Fibroblast of peridontal ligament (primary cell): Measurements from ENCODE around the gene ELMO2.

Experiments
- DNase-seq: peaks from one replicate; pipeline ENCODE4 v3.0.0-alpha.2; 2010; ENCODE audit errors: extremely low read depth

Gene ELMO2, protein sequence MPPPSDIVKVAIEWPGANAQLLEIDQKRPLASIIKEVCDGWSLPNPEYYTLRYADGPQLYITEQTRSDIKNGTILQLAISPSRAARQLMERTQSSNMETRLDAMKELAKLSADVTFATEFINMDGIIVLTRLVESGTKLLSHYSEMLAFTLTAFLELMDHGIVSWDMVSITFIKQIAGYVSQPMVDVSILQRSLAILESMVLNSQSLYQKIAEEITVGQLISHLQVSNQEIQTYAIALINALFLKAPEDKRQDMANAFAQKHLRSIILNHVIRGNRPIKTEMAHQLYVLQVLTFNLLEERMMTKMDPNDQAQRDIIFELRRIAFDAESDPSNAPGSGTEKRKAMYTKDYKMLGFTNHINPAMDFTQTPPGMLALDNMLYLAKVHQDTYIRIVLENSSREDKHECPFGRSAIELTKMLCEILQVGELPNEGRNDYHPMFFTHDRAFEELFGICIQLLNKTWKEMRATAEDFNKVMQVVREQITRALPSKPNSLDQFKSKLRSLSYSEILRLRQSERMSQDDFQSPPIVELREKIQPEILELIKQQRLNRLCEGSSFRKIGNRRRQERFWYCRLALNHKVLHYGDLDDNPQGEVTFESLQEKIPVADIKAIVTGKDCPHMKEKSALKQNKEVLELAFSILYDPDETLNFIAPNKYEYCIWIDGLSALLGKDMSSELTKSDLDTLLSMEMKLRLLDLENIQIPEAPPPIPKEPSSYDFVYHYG

DNA sequence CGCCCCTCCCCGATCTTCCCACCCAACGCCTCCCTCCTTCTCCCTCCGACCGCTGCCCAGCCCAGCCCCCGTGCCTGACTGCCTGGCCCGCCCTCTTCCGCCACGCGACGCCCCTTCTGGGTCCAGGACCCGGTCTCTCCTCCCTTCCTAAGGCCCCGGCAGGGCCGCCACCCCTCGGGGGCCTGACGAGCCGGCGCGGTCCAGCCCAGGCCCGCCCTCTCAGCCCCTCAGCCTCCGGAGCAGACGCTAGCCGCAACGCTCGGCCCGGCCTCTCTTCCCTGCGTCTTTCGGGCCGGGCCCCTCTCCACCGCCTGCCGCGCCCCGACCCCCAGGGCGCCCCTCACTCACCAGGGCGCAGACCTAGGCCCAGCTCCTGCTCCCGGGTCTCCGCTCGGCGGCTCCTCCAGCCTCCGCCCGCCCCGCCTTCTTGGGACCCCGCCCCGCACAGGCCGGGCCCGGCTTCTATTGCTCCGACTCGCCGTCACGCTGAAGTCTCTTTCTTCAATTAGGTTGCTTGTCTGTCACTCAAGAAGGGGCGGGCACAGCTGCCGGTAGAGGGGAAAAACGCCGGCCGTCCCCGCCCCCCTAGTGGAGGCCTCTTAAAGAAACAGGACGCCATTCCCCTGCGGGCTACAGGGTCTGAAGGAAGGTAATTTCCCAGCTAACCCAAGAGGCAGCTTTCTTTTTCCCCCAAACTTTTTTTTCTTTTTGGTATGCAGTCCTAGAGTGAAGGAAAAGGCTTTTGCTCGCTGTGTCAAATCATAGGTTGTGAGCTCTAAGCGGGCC is at the start of gene ELMO2:
ELMO2 (minus strand) TSS at position 416 of the 786 bp plus-strand sequence. CDS start 12,133 bp downstream, outside the sequence.
- DNase-seq = peak; percentile 94

GRCh38 chr20:46455729-46456128 is 49.3 kb upstream of the ELMO2 start:
- no peak for DNase-seq

- DNase-seq = no peak
These were observed 40.4 kb upstream of the ELMO2 start for GRCh38 chr20:46446851-46447250.

GRCh38 chr20:46439837-46440236 is 33.4 kb upstream of the ELMO2 start:
- no peak for DNase-seq

DNA sequence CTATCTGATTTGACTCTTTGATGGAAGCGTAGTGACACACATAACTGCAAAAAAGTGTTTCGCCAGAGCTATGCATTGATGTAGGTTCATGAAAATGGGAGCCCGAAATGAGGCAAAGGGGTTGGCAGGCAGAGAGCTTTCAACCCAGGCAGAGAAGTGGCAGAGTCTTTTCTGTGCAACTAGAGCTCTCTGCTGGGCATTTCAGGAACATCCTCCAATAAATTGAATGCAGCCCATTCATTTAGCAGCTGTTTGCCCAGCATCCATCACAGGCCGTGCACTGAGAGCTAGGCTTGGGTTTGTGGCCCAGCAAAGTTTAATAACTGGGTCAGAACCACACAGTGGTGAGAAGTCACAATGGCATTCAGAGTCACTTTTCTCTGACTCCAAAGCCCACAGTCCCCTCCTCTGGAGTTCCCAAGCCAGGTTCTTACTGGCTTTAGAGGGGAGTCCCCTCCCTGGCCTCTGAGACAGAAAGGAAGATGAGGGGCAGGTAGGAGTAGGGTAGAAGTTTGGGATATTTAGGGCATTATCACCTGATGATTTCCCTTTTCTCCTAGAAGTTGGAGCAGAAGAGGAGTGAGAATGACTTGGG is 31.8 kb upstream of the ELMO2 start:
- peak; percentile 64 for DNase-seq

GRCh38 chr20:46435146-46435545 is 28.7 kb upstream of the ELMO2 start:
- DNase-seq = no peak

DNA sequence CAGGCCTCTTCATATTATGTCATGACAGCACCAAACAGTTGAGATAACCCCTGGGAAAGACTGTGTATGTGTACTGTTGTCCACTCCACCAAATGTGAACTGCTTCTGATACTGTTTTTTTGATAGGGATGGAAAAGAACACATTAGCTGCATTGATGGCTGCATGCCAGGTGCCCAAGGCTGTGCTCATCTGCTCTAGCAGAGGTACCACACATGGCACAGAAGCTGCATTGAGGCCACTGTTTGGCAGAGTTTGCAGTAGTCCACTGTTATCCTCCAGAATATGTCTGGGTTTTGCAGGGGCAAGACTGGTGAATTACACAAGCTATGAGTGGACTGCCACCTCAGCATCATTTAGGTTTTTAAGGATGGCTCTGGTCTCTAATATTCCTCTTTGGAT is 28.2 kb upstream of the ELMO2 start:
- no peak for DNase-seq

DNA sequence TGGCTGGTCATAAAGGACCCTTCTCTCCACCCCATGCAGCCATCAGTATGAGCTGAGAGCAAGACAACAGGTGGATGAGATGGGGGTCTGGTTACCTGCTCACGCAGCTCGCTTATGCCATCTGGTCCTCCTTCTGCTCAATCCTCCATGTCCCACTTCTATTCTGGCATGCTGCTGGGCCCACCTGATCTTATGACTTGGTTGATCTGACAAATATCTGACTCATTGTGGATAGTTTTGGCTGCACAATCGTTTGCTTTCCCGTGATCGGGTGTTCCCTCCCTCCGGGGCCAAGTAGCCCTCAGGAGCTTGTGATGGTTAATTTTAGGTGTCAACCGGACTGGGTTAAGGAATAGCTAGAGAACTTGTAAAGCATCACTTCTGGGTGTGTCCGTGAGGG is 26.6 kb upstream of the ELMO2 start:
- no peak for DNase-seq

GRCh38 chr20:46430921-46431712 is 24.7 kb upstream of the ELMO2 start:
- DNase-seq = no peak

DNA sequence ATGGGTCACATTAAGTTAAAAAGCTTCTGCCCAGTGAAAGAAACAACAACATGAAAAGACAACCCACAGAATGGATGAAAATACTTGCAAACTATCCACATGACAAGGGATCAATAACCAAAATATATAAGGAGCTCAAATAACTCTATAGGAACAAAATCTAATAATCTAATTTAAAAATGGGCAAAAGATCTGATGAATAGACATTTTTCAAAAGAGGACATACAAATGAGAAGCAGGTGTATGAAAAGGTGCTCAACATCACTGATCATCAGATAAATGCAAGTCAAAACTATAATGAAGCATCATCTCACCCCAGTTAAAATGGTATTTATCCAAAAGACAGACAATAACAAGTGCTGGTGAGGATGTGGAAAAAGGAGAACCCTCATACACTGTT is 21.0 kb upstream of the ELMO2 start:
- DNase-seq = no peak

DNA sequence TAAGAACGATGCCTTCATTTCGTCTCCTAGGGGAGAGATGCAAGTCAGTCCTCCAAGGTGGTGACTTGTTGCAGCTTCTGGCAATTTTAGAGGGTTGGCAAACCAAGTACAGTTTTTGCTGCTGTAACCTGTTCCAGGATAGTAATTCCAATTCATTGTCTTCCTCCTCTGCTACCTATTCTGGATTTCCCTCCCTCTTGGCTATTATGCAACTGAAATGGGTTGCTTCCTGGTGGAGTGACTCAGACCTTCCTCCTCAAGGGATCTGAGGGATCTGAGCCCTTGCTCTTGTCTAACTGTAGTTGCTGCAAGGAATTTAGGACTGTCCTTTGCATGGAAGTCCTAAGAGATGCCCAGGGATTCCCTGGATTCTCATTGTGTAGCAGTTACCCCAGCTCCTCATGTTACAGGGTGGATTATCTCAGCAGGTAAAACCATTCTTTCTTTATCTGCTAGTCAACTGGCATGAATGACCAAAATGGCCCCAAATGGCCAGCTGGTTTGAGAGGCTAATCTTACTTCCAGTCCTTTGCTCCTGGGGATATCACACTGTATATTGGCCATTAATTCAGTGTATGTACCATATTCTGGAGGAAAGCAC is 17.6 kb upstream of the ELMO2 start:
- no peak for DNase-seq

- no peak for DNase-seq
These were observed 16.9 kb upstream of the ELMO2 start for GRCh38 chr20:46423342-46423741.

- DNase-seq = no peak
These were observed 14.5 kb upstream of the ELMO2 start for GRCh38 chr20:46420878-46421277.

- DNase-seq = no peak
These were observed 13.5 kb upstream of the ELMO2 start for GRCh38 chr20:46419882-46420281.

DNA sequence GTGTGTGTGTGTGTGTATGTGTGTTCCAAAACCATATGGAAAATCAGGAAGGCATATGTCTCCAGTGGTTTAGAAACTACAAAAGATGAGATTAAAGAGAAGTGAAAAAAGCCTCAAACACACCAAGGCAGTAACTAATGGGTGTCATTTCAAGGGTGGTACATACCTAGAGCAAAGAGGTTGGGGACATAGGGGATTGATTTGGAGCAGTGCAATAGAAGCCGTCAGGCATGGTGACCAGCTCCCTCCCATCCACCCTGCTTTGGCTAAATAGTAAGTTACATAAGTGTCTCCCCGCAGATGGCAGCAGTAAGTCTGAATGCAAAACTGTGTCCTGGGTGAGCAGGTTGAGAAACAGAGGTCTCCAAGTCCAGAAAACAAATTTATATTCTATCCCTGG is 10.4 kb upstream of the ELMO2 start:
- no peak for DNase-seq

DNA sequence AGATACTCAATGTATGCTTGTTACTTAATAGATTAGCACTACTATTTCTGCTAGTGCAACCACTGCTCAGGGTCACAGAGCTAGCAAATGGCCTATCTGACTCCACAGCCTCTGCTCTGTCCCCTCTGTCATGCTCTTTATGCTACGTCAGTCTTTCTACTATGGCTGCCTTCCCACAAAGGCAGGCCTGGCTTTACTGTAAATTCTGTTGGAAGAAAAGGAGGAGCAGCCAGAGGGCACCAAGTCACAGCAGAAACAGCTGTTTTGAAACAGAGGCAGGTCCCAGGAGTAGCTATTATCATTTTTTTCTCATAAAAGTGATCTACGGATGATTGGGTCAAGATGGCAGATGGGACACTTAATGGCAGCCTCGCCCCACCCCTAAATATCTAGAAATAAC is 10.0 kb upstream of the ELMO2 start:
- DNase-seq = no peak

GRCh38 chr20:46415773-46416172 is 9.4 kb upstream of the ELMO2 start:
- no peak for DNase-seq

DNA sequence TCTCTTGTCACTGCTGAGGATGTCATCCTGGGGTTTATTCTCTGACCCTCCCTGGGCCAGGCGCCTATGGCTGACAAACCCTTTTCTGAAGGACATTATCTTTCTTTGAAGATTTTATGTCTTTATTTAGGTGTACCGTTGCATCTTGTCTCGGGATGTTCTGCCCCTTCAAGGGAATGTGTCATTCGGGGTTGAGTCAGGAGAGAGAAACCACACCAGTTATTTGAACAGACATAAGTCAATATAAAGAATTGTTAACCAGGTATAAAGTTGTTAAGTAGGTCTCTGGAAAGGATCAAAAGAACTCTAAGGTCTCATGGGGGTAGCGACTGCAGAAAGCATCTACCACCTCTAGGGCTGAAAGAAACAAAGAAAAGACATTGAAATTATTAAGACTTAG is 8.2 kb upstream of the ELMO2 start:
- no peak for DNase-seq

- no peak for DNase-seq
These were observed 5.2 kb upstream of the ELMO2 start for GRCh38 chr20:46411637-46412036.

DNA sequence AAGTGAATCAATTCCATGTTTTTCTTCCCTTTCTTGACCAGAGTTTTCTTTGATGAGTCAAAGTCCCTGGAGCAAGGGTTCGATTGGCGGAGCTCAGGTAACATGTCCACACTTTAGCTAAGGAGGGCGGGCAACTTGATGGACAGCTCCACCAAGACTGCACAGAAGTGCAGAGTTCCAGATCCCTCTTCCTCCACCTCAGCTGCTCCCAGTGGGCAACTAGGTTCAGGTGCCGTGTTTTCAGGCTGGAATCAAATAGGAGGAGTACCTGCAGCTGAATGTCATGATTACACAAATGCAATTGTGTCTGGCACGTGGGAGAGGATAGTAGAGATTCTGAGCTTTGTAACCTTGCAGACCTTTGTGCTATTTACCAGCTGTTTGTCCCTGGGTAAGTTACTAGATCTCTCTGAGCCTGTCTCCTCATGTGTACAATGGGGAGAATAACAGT is 1.9 kb upstream of the ELMO2 start:
- DNase-seq = no peak

- DNase-seq = no peak
These were observed 1.2 kb upstream of the ELMO2 start for GRCh38 chr20:46407671-46407996.
